Osteoblast (primary cell): ENCODE data around the gene ARHGAP15. TPM values are rescaled to one million over a fixed set of nuclear protein-coding genes. Genes with fewer than 3 reads are reported as not detected.
A peak's percentile ranks its signal among the peaks of the same experiment; 100 is the strongest.

Experiments
- DNase-seq: peaks from one replicate; pipeline ENCODE4 v3.0.0; 2011; ENCODE audit warnings: low spot score, mixed read lengths; ENCODE audit not compliant: insufficient read length; ENCODE audit errors: missing footprints
- H2AFZ ChIP-seq: 2 replicates; pipeline ENCODE4 v1.6.0; 2011; ENCODE audit warnings: mild to moderate bottlenecking, low read length
- H3K27ac ChIP-seq: 2 replicates; pipeline ENCODE4 v1.5.1; 2011; ENCODE audit warnings: mild to moderate bottlenecking, low read depth, low read length, moderate library complexity
- H3K27me3 ChIP-seq: 2 replicates; pipeline ENCODE4 v1.6.0; 2012; ENCODE audit warnings: mild to moderate bottlenecking, control low read depth, inconsistent platforms, low read length, moderate library complexity; ENCODE audit not compliant: insufficient read depth
- H3K36me3 ChIP-seq: 2 replicates; pipeline ENCODE4 v1.5.1; 2011; ENCODE audit warnings: mild to moderate bottlenecking, low read length, control low read depth, moderate library complexity; ENCODE audit not compliant: insufficient read depth
- H3K4me1 ChIP-seq: 2 replicates; pipeline ENCODE4 v1.5.1; 2011; ENCODE audit warnings: mild to moderate bottlenecking, low read length, control low read depth, moderate library complexity; ENCODE audit not compliant: insufficient read depth
- H3K4me2 ChIP-seq: 2 replicates; pipeline ENCODE4 v1.6.0; 2011; ENCODE audit warnings: mild to moderate bottlenecking, low read length; ENCODE audit not compliant: insufficient read depth
- H3K4me3 ChIP-seq: fragments of 200-600 bp; sonication (generic); 3 replicates; pipeline ENCODE4 v1.5.1; 2012; ENCODE audit warnings: mild to moderate bottlenecking, low read length, inconsistent platforms; ENCODE audit not compliant: insufficient read depth
- H3K79me2 ChIP-seq: 2 replicates; pipeline ENCODE4 v1.6.0; 2012; ENCODE audit warnings: mild to moderate bottlenecking, low read length, control low read depth, inconsistent platforms; ENCODE audit not compliant: insufficient read depth
- H3K9me3 ChIP-seq: 2 replicates; pipeline ENCODE4 v1.5.1; 2011; ENCODE audit warnings: low read depth, low read length, control low read depth
- H4K20me1 ChIP-seq: 2 replicates; pipeline ENCODE4 v1.6.0; 2012; ENCODE audit warnings: mild to moderate bottlenecking, low read length, control low read depth; ENCODE audit not compliant: insufficient read depth
- CTCF ChIP-seq: IDR thresholded peaks from 2 replicates; pipeline ENCODE4 v1.5.1; 2011; ENCODE audit warnings: mild to moderate bottlenecking, low read depth, low read length, moderate library complexity; ENCODE audit errors: extremely low read depth
- total RNA-seq: library from RNA; depleted of rRNA; stranded (reverse); fragments of >200 nt; gene quantifications from 2 replicates; pipeline ENCODE4 v1.2.3, GENCODE V29; 2012

ARHGAP15 gene
- total RNA-seq, 1 donor = 2.2 TPM

- H3K36me3 ChIP-seq = no peaks in the 10 kb centered on the region
Measured at GRCh38 chr2:143468341-143468888, 339.2 kb downstream of the ARHGAP15 start.

DNA sequence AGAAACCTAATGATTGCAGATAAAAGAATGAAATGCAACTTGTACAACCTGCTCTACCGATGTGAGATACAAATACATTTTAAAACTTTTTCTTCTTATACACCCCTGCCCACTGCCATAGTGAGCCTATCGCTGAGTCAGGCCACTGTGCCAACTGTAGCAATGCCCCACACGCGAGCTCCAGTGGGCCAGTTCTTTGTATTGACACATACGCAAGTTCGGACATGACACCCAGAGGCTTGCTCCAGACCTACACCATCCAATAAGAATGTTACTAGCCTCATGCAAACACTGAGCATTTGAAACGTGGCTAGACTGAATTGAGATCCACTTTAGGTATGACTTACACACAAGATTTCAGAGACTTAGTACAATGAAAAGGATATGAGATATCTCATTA lies 340.1 kb downstream of the ARHGAP15 start:
- no peak for TF ChIP-seq CTCF
- no peak overlapping the region for H3K27ac ChIP-seq
- H2AFZ ChIP-seq = no peak overlapping the region
- no peaks in the 10 kb centered on the region for H3K27me3 ChIP-seq
- H3K4me3 ChIP-seq = no peak overlapping the region
- H3K36me3 ChIP-seq = no peaks in the 10 kb centered on the region
- H3K4me1 ChIP-seq = peaks cover 14% of the 10 kb centered on the region
- no peaks in the 10 kb centered on the region for H3K9me3 ChIP-seq
- no peaks in the 10 kb centered on the region for H4K20me1 ChIP-seq
- DNase-seq = no peak
- H3K79me2 ChIP-seq = no peaks in the 10 kb centered on the region
- no peak overlapping the region for H3K4me2 ChIP-seq

More at GRCh38 chr2:143468341-143468888, 339.2 kb downstream of the ARHGAP15 start:
- H3K79me2 ChIP-seq = no peaks in the 10 kb centered on the region
- H3K4me1 ChIP-seq = peaks cover 9% of the 10 kb centered on the region
- no peak overlapping the region for H3K27ac ChIP-seq
- no peaks in the 10 kb centered on the region for H3K9me3 ChIP-seq
- no peak for DNase-seq
- H4K20me1 ChIP-seq = no peaks in the 10 kb centered on the region
- H2AFZ ChIP-seq = no peak overlapping the region
- no peak for TF ChIP-seq CTCF
- no peak overlapping the region for H3K4me3 ChIP-seq
- no peaks in the 10 kb centered on the region for H3K27me3 ChIP-seq
- H3K4me2 ChIP-seq = no peak overlapping the region

DNA sequence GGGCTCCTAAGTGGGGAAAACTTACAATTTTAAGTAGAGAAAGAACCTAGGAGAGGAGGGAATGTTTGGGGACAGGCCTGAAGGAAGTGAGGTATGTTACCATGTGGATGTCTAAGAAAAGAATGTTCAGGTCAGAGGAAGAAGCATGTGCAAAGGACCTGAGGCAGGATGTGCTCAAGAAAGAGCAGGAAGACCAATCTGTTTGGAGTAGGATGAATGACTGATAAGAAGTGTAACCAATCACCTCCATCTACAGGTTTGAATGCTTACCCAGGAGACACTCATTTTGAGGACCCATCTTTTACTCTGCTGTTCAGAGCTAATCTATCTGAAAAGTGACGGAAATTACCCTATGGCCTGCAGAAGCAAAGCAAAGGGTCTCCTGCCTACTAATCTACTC lies 342.3 kb downstream of the ARHGAP15 start:
- no peaks in the 10 kb centered on the region for H3K36me3 ChIP-seq
- H3K27ac ChIP-seq = no peak overlapping the region
- H3K4me3 ChIP-seq = no peak overlapping the region
- no peaks in the 10 kb centered on the region for H3K9me3 ChIP-seq
- TF ChIP-seq CTCF = no peak
- no peak for DNase-seq
- H4K20me1 ChIP-seq = no peaks in the 10 kb centered on the region
- no peaks in the 10 kb centered on the region for H3K27me3 ChIP-seq
- peaks cover 14% of the 10 kb centered on the region for H3K4me1 ChIP-seq
- H3K4me2 ChIP-seq = no peak overlapping the region
- H2AFZ ChIP-seq = no peak overlapping the region
- no peaks in the 10 kb centered on the region for H3K79me2 ChIP-seq

GRCh38 chr2:143473216-143473615 lies 344.0 kb downstream of the ARHGAP15 start:
- no peak for TF ChIP-seq CTCF

More at GRCh38 chr2:143473216-143473615, 344.0 kb downstream of the ARHGAP15 start:
- Histone ChIP-seq H3K4me3 (no peak overlapping the region), H3K27ac (peak overlapping the region; percentile 49), H2AFZ (peak overlapping the region; percentile 82), H3K79me2 (no peaks in the 10 kb centered on the region), H3K9me3 (no peaks in the 10 kb centered on the region), H3K27me3 (no peaks in the 10 kb centered on the region), H3K4me2 (peak overlapping the region; percentile 73), H3K36me3 (no peaks in the 10 kb centered on the region), H3K4me1 (peaks cover 14% of the 10 kb centered on the region), H4K20me1 (no peaks in the 10 kb centered on the region)
- DNase-seq = no peak
